ENCODE measurements around the gene NAPEPLD.
"Not testable (repeated sequence)": the region's sequence is repeated elsewhere in the genome, so short reads cannot be mapped to it uniquely, and the experiment has no call there.

Gene NAPEPLD

GRCh38 chr7:103059471-103059870 is 89.4 kb downstream of the NAPEPLD start:
- no peak for DNase-seq

GRCh38 chr7:103058122-103058521 is 90.8 kb downstream of the NAPEPLD start:
- DNase-seq: no peak

- DNase-seq: not testable (repeated sequence)
These were observed 92.9 kb downstream of the NAPEPLD start for GRCh38 chr7:103056006-103056405.

GRCh38 chr7:103051519-103051918 is 97.4 kb downstream of the NAPEPLD start:
- no peak for DNase-seq
